SK-N-SH treated with all-trans-retinoic acid at 6 μM for 48 hours (cell line): Measurements from ENCODE around the gene TADA2A.
A peak's percentile ranks its signal among the peaks of the same experiment; 100 is the strongest.

Source experiments
- ATAC-seq: fragments of 200-7000 bp; cut with Tn5 transposase; 3 replicates; pipeline ENCODE4 v1.9.1; 2020; ENCODE audit warnings: mild to moderate bottlenecking, moderate library complexity
- BACH2 ChIP-seq: fragments of 250-450 bp; sonication (Bioruptor Pico); IDR thresholded peaks from 2 replicates; pipeline ENCODE4 v1.9.0; 2021; ENCODE audit warnings: mild to moderate bottlenecking, borderline replicate concordance
- CREB5 ChIP-seq: fragments of 250-450 bp; sonication (Bioruptor Pico); IDR thresholded peaks from 2 replicates; pipeline ENCODE4 v1.5.1; 2020; ENCODE audit warnings: low read depth, mild to moderate bottlenecking, moderate library complexity
- CSDC2 ChIP-seq: fragments of 250-450 bp; sonication (Bioruptor Pico); IDR thresholded peaks from 2 replicates; pipeline ENCODE4 v1.5.0; 2020; ENCODE audit warnings: mild to moderate bottlenecking, moderate library complexity
- CSRNP3 ChIP-seq: fragments of 250-450 bp; sonication (Bioruptor Pico); IDR thresholded peaks from 2 replicates; pipeline ENCODE4 v1.5.1; 2021; ENCODE audit warnings: mild to moderate bottlenecking, moderate library complexity
- GLIS3 ChIP-seq: fragments of 250-450 bp; sonication (Bioruptor Pico); IDR thresholded peaks from 2 replicates; pipeline ENCODE4 v1.5.0; 2020; ENCODE audit warnings: mild to moderate bottlenecking, moderate library complexity
- ISL1 ChIP-seq: fragments of 250-450 bp; sonication (Bioruptor Pico); IDR thresholded peaks from 2 replicates; pipeline ENCODE4 v2.1.2; 2022; ENCODE audit warnings: mild to moderate bottlenecking, moderate library complexity
- OSR1 ChIP-seq: fragments of 250-450 bp; sonication (Bioruptor Pico); IDR thresholded peaks from 2 replicates; pipeline ENCODE4 v1.8.0; 2022; ENCODE audit warnings: moderate library complexity, mild to moderate bottlenecking, inconsistent platforms
- POU6F1 ChIP-seq: fragments of 250-450 bp; sonication (Bioruptor Pico); IDR thresholded peaks from 2 replicates; pipeline ENCODE4 v1.8.0; 2021; ENCODE audit warnings: low read depth, mild to moderate bottlenecking, moderate library complexity, borderline replicate concordance
- PPARA ChIP-seq: fragments of 250-450 bp; sonication (Bioruptor Pico); IDR thresholded peaks from 2 replicates; pipeline ENCODE4 v1.5.0; 2020; ENCODE audit warnings: mild to moderate bottlenecking, borderline replicate concordance
- RARB ChIP-seq: fragments of 250-450 bp; sonication (Bioruptor Pico); IDR thresholded peaks from 2 replicates; pipeline ENCODE4 v1.8.0; 2021; ENCODE audit warnings: mild to moderate bottlenecking, moderate library complexity
- SNAI2 ChIP-seq: fragments of 250-450 bp; sonication (Bioruptor Pico); IDR thresholded peaks from 2 replicates; pipeline ENCODE4 v1.5.0; 2020; ENCODE audit warnings: mild to moderate bottlenecking, moderate library complexity
- TCF4 ChIP-seq: fragments of 250-450 bp; sonication (Bioruptor Pico); IDR thresholded peaks from 2 replicates; pipeline ENCODE4 v1.8.0; 2021; ENCODE audit warnings: mild to moderate bottlenecking, moderate library complexity, borderline replicate concordance
- TOX ChIP-seq: fragments of 250-450 bp; sonication (Bioruptor Pico); IDR thresholded peaks from 2 replicates; pipeline ENCODE4 v1.8.0; 2021; ENCODE audit warnings: mild to moderate bottlenecking, moderate library complexity, borderline replicate concordance
- TSHZ2 ChIP-seq: fragments of 250-450 bp; sonication (Bioruptor Pico); IDR thresholded peaks from 2 replicates; pipeline ENCODE4 v1.5.0; 2020; ENCODE audit warnings: mild to moderate bottlenecking, moderate library complexity
- ZC3H10 ChIP-seq: fragments of 250-450 bp; sonication (Bioruptor Pico); IDR thresholded peaks from 2 replicates; pipeline ENCODE4 v1.5.1; 2021; ENCODE audit warnings: mild to moderate bottlenecking, moderate library complexity
- ZFP3 ChIP-seq: fragments of 250-450 bp; sonication (Bioruptor Pico); IDR thresholded peaks from 2 replicates; pipeline ENCODE4 v1.5.0; 2020; ENCODE audit warnings: mild to moderate bottlenecking, moderate library complexity
- ZFP30 ChIP-seq: fragments of 450-650 bp; formaldehyde crosslinking; IDR thresholded peaks from 2 replicates; pipeline ENCODE4 v1.5.0; 2022; ENCODE audit warnings: mild to moderate bottlenecking, moderate library complexity
- ZNF565 ChIP-seq: fragments of 450-650 bp; formaldehyde crosslinking; conservative IDR thresholded peaks from 2 replicates; pipeline ENCODE4 v1.5.0; 2020; ENCODE audit warnings: low read depth, mild to moderate bottlenecking, moderate library complexity
- ZNF70 ChIP-seq: fragments of 450-650 bp; formaldehyde crosslinking; IDR thresholded peaks from 2 replicates; pipeline ENCODE4 v1.5.0; 2020; ENCODE audit warnings: mild to moderate bottlenecking, moderate library complexity
- ZNF8 ChIP-seq: fragments of 450-650 bp; formaldehyde crosslinking; IDR thresholded peaks from 2 replicates; pipeline ENCODE4 v1.5.0; 2020; ENCODE audit warnings: mild to moderate bottlenecking, moderate library complexity

The TADA2A gene

DNA sequence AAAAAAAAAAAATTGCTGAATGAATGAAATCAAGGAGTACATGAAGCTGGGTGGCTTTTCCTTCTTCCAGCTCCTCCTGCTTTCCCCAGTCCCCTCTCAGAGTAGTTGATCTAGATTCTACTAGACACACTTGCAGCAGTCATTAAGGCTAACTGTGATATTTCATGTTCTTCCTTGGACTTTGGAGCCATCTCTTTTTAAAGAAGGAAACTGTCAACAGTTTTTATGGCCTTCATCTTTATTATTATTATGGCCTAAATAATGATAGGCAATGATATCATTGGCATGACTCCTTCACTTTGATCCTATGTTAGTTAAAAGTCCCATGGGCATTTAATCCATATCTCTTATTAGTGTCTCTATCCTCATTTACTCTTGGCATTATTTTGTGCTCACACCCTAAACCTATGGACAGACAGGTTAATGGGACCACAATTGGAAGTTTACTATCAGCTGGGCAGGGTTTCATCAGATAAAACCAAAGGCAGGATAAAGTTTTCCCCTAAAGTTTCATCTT, 21.2 kb upstream of the TADA2A start:
- ATAC-seq: no peak
- TF ChIP-seq ZNF565 (CRISPR knock-in tag) (no peak), TCF4 (no peak), ZFP3 (no peak), ISL1 (no peak), ZNF8 (CRISPR knock-in tag) (no peak), ZFP30 (CRISPR knock-in tag) (no peak), ZC3H10 (no peak), POU6F1 (CRISPR knock-in tag) (no peak), SNAI2 (CRISPR knock-in tag) (no peak), RARB (CRISPR knock-in tag) (no peak), CSRNP3 (no peak), PPARA (CRISPR knock-in tag) (no peak), GLIS3 (CRISPR knock-in tag) (no peak), OSR1 (no peak)

GRCh38 chr17:37386462-37386861, 20.2 kb upstream of the TADA2A start:
- no peak for ATAC-seq
- TF ChIP-seq ISL1 (no peak), ZC3H10 (no peak), OSR1 (no peak), CREB5 (CRISPR knock-in tag) (no peak), SNAI2 (CRISPR knock-in tag) (no peak), ZFP30 (CRISPR knock-in tag) (no peak), GLIS3 (CRISPR knock-in tag) (no peak), ZNF565 (CRISPR knock-in tag) (no peak), TOX (CRISPR knock-in tag) (no peak), TSHZ2 (CRISPR knock-in tag) (no peak), ZNF70 (CRISPR knock-in tag) (no peak), POU6F1 (CRISPR knock-in tag) (no peak), TCF4 (no peak), ZFP3 (no peak), CSRNP3 (no peak), CSDC2 (CRISPR knock-in tag) (no peak)

DNA sequence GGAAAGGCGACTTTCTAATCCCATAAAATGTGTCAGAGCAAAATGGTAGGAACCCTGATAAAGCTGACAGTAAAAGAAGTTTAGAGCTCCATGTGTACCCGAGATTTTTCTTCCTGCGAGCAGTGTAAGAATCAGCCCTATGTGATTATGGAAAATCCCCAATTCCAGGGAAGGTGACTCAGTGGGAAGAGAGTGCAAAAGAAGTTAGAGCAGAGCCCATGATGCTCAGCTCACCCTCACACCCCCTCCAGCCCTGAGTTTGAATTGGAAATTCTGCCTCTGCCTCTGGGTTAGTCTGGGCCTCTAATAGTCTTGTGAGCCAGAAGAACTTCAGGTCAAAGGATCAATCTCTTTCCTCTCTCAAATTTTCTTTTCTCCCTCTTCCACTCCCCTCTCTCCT, 18.4 kb upstream of the TADA2A start:
- TF ChIP-seq BACH2 (CRISPR knock-in tag) (no peak), CREB5 (CRISPR knock-in tag) (no peak), ZNF565 (CRISPR knock-in tag) (no peak), TOX (CRISPR knock-in tag) (no peak)
- peak; percentile 23; the same call in 1 of the 3 replicates for ATAC-seq
